SU-DHL-6 (cell line): ENCODE results near the gene BRD1.

ENCODE experiments used
- H2AFZ ChIP-seq: fragments of 200-600 bp; sonication (generic); 2 replicates; pipeline ENCODE4 v1.6.1; 2014; ENCODE audit warnings: low read depth, mild to moderate bottlenecking, moderate library complexity, mixed read lengths, antibody characterized with exemption, low read length; ENCODE audit not compliant: severe bottlenecking
- H3F3A ChIP-seq: fragments of 200-600 bp; shearing (Covaris generic); 2 replicates; pipeline ENCODE4 v1.6.0; 2016; ENCODE audit warnings: antibody characterized with exemption, mild to moderate bottlenecking; ENCODE audit not compliant: insufficient read depth
- H3K27ac ChIP-seq: fragments of 200-600 bp; sonication (generic); 2 replicates; pipeline ENCODE4 v1.5.1; 2016; ENCODE audit warnings: low read depth, mild to moderate bottlenecking, low read length, moderate library complexity, mixed read lengths
- H3K27me3 ChIP-seq: fragments of 200-600 bp; sonication (generic), shearing (Covaris generic); 2 replicates; pipeline ENCODE4 v1.6.0; 2014; ENCODE audit warnings: mild to moderate bottlenecking, low read length
- H3K36me3 ChIP-seq: fragments of 200-600 bp; sonication (generic); 2 replicates; pipeline ENCODE4 v1.6.1; 2014; ENCODE audit warnings: mild to moderate bottlenecking, low read length, mixed read lengths
- H3K4me2 ChIP-seq: fragments of 300-600, 200-600 bp; shearing (Covaris generic), sonication (generic); 2 replicates; pipeline ENCODE4 v1.6.0; 2014; ENCODE audit warnings: low read length, low read depth, mild to moderate bottlenecking; ENCODE audit not compliant: poor library complexity, severe bottlenecking
- H3K4me3 ChIP-seq: fragments of 200-600 bp; sonication (generic); 2 replicates; pipeline ENCODE4 v1.5.1; 2014; ENCODE audit warnings: antibody characterized with exemption, low read length, mild to moderate bottlenecking, mixed read lengths; ENCODE audit not compliant: insufficient read depth, poor library complexity, severe bottlenecking
- H3K79me2 ChIP-seq: fragments of 200-600 bp; sonication (generic); 2 replicates; pipeline ENCODE4 v1.6.1; 2014; ENCODE audit warnings: mild to moderate bottlenecking, low read length, moderate library complexity; ENCODE audit not compliant: insufficient read depth
- H3K9ac ChIP-seq: fragments of 200-600 bp; sonication (generic); 2 replicates; pipeline ENCODE4 v1.7.0; 2014; ENCODE audit warnings: mild to moderate bottlenecking, low read length
- H3K9me2 ChIP-seq: fragments of 200-600 bp; sonication (generic); replicated peaks from 2 replicates; pipeline ENCODE4 v1.6.1; 2014; ENCODE audit warnings: low read length; ENCODE audit not compliant: insufficient read depth
- H3K9me3 ChIP-seq: fragments of 200-600 bp; sonication (generic); 2 replicates; pipeline ENCODE4 v1.6.1; 2014; ENCODE audit warnings: low read length, mixed read lengths; ENCODE audit not compliant: insufficient read depth
- H4K20me1 ChIP-seq: fragments of 200-600 bp; sonication (generic); 2 replicates; pipeline ENCODE4 v1.6.1; 2014; ENCODE audit warnings: low read depth, mild to moderate bottlenecking, antibody characterized with exemption, low read length, moderate library complexity, mixed read lengths
- EZH2phosphoT487 ChIP-seq: fragments of 200-600 bp; sonication (generic), shearing (Covaris generic); conservative IDR thresholded peaks from 2 replicates; pipeline ENCODE4 v1.6.1; 2018; ENCODE audit warnings: mild to moderate bottlenecking, antibody characterized with exemption, low read length, moderate library complexity, mixed read lengths
- TF ChIP-seq, protein P1 (sequence below): fragments of 200-600 bp; sonication (generic); IDR thresholded peaks from one replicate; pipeline ENCODE4 v1.5.1; 2017; ENCODE audit warnings: antibody characterized with exemption, mild to moderate bottlenecking, low read length, moderate library complexity; ENCODE audit not compliant: insufficient read depth, poor library complexity, severe bottlenecking

Gene BRD1

DNA sequence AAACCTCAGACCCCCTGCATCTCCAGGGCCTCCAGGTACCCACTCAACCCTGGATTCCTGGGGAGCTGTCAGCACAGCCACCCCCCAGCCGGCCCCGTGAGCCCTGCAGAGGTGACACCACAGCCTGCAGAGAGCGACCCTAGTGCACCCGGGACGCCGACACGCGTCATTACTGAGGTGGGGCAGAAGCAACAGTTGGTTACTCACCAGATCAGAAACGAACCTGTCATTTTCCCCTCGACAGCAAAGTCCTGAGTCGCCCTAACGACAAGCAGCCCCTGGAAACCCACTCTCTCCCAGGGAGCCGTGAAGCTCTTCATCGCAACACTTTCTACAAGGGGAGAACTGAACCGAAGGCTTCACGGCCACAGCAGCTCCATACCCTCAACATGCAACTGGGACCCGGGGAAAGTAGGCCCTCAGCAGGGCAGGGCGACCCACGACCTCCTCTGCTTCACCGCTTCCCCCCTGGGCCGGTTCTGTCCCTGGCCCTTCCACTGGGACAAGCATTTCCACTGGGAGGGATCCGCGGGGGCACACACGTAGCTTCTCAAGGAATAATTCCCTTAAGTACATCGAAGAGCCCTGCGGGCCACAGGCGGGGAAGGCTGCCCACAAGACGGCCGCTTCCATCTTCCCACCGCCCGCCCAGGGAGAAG is 1.6 kb downstream of the BRD1 start:
- Histone ChIP-seq H3K9me3 (no peaks in the 10 kb centered on the region), H3K36me3 (peaks cover 4% of the 10 kb centered on the region; the same call in 1 of the 2 replicates), H3K4me2 (peak overlapping the region; percentile 77), H3K27me3 (no peaks in the 10 kb centered on the region), H3K9me2 (no peaks in the 10 kb centered on the region), H3F3A (peaks cover 10% of the 10 kb centered on the region), H4K20me1 (peaks cover 7% of the 10 kb centered on the region; the same call in 1 of the 2 replicates), H3K79me2 (peaks cover 55% of the 10 kb centered on the region), H2AFZ (no peak overlapping the region), H3K27ac (peak overlapping the region; percentile 49; the same call in 1 of the 2 replicates), H3K4me3 (peak overlapping the region; percentile 74), H3K9ac (peak overlapping the region; percentile 77)
- TF ChIP-seq, protein P1, sequence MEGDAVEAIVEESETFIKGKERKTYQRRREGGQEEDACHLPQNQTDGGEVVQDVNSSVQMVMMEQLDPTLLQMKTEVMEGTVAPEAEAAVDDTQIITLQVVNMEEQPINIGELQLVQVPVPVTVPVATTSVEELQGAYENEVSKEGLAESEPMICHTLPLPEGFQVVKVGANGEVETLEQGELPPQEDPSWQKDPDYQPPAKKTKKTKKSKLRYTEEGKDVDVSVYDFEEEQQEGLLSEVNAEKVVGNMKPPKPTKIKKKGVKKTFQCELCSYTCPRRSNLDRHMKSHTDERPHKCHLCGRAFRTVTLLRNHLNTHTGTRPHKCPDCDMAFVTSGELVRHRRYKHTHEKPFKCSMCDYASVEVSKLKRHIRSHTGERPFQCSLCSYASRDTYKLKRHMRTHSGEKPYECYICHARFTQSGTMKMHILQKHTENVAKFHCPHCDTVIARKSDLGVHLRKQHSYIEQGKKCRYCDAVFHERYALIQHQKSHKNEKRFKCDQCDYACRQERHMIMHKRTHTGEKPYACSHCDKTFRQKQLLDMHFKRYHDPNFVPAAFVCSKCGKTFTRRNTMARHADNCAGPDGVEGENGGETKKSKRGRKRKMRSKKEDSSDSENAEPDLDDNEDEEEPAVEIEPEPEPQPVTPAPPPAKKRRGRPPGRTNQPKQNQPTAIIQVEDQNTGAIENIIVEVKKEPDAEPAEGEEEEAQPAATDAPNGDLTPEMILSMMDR: no peak
- no peak for TF ChIP-seq EZH2phosphoT487

DNA sequence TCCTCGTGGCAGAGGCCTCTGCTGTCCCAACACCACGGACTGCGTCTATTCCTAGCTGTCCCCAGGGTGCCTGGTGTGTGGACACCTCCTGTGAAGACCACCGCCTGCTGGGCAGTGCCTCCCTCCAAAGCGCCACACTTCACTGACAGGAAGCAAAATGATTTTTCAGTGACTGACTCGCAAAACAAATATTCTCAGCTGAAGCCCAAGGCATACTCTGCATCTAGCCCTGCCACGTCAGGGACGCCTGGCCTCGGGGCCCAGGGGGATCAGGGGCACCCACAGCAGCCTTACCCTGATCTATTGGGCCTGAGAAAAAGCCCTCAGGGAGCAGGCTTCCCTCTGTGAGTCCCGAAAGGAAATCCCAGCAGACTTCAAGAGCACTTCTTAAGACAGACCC is 2.2 kb downstream of the BRD1 start:
- Histone ChIP-seq H3K4me3 (no peak overlapping the region), H2AFZ (no peak overlapping the region), H3K9me2 (no peaks in the 10 kb centered on the region), H4K20me1 (peaks cover 7% of the 10 kb centered on the region; the same call in 1 of the 2 replicates), H3K27me3 (no peaks in the 10 kb centered on the region), H3K9me3 (no peaks in the 10 kb centered on the region), H3K27ac (no peak overlapping the region), H3K9ac (peak overlapping the region; percentile 77), H3K36me3 (peaks cover 6% of the 10 kb centered on the region; the same call in 1 of the 2 replicates), H3F3A (peaks cover 10% of the 10 kb centered on the region), H3K4me2 (peak overlapping the region; percentile 77), H3K79me2 (peaks cover 60% of the 10 kb centered on the region)
- no peak for TF ChIP-seq EZH2phosphoT487
- TF ChIP-seq, protein P1: no peak

DNA sequence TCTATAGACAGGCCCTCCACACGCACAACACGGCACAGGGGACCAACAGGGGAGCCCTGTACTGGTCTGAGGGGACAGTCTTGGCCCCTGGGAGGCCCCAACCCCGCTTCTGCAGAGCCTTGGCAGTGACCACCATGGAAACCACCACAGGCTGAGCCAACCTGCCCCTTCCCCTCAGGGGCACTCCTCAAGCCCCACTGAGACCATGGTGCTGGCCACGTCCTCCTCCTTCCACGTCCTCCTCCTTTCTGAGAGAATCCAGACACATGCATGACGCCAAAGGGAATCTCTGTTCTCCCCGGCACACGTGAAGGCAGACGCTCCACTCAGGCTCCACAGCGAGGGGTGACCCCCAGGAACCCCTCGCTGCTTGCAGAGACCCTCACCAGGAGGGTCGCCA is 2.7 kb downstream of the BRD1 start:
- TF ChIP-seq, protein P1: no peak
- no peak for TF ChIP-seq EZH2phosphoT487
- H3K27me3 ChIP-seq: no peaks in the 10 kb centered on the region
- H3K9ac ChIP-seq: no peak overlapping the region
- H3F3A ChIP-seq: peaks cover 9% of the 10 kb centered on the region
- peaks cover 7% of the 10 kb centered on the region; the same call in 1 of the 2 replicates for H4K20me1 ChIP-seq
- H3K4me3 ChIP-seq: no peak overlapping the region
- H3K9me3 ChIP-seq: no peaks in the 10 kb centered on the region
- peaks cover 6% of the 10 kb centered on the region; the same call in 1 of the 2 replicates for H3K36me3 ChIP-seq
- H3K27ac ChIP-seq: no peak overlapping the region
- no peaks in the 10 kb centered on the region for H3K9me2 ChIP-seq
- H3K4me2 ChIP-seq: no peak overlapping the region
- no peak overlapping the region for H2AFZ ChIP-seq
- H3K79me2 ChIP-seq: peaks cover 65% of the 10 kb centered on the region
